ENCODE measurements around the gene IL3. TPM values are rescaled to one million over a fixed set of nuclear protein-coding genes. Genes with fewer than 3 reads are reported as not detected.

Gene IL3
- total and polyA plus RNA-seq, 11 donors, result not detected

DNA sequence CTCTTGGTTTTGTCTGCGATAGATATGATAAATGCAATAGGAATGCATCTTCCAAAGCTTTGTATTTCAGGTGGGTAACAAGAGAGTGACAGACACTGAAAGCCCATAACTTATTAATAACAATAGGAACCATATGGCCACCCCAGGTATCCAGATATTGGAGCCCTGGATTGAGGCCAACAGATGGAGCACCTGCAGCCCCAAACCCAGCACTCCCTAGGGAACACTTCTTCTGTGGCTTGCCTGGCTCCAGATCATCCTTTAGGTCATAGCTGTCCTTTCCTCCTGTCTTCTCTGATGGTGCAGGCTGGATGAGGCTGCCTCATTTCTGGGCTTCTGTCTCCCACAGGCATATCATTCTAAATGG, 5.0 kb upstream of the IL3 start:
- Histone ChIP-seq H3K4me3 (no peak overlapping the region), H3K9me3 (no peaks in the 10 kb centered on the region), H3K27ac (no peak overlapping the region), H3K4me1 (no peaks in the 10 kb centered on the region), H3K36me3 (no peaks in the 10 kb centered on the region), H3K27me3 (no peaks in the 10 kb centered on the region)
- TF ChIP-seq, protein P1, sequence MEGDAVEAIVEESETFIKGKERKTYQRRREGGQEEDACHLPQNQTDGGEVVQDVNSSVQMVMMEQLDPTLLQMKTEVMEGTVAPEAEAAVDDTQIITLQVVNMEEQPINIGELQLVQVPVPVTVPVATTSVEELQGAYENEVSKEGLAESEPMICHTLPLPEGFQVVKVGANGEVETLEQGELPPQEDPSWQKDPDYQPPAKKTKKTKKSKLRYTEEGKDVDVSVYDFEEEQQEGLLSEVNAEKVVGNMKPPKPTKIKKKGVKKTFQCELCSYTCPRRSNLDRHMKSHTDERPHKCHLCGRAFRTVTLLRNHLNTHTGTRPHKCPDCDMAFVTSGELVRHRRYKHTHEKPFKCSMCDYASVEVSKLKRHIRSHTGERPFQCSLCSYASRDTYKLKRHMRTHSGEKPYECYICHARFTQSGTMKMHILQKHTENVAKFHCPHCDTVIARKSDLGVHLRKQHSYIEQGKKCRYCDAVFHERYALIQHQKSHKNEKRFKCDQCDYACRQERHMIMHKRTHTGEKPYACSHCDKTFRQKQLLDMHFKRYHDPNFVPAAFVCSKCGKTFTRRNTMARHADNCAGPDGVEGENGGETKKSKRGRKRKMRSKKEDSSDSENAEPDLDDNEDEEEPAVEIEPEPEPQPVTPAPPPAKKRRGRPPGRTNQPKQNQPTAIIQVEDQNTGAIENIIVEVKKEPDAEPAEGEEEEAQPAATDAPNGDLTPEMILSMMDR (IDR thresholded peaks at IDR 0.05), result no peak
- TF ChIP-seq POLR2A (IDR thresholded peaks at IDR 0.05), result no peak
- 90 to 100% (median 95%) methylated on average over 1 of the region's 1 CpG for WGBS, 4 donors
- ATAC-seq (no peak), DNase-seq (no peak)
- intact Hi-C loops (cut with DNase I), result no loop called here

DNA sequence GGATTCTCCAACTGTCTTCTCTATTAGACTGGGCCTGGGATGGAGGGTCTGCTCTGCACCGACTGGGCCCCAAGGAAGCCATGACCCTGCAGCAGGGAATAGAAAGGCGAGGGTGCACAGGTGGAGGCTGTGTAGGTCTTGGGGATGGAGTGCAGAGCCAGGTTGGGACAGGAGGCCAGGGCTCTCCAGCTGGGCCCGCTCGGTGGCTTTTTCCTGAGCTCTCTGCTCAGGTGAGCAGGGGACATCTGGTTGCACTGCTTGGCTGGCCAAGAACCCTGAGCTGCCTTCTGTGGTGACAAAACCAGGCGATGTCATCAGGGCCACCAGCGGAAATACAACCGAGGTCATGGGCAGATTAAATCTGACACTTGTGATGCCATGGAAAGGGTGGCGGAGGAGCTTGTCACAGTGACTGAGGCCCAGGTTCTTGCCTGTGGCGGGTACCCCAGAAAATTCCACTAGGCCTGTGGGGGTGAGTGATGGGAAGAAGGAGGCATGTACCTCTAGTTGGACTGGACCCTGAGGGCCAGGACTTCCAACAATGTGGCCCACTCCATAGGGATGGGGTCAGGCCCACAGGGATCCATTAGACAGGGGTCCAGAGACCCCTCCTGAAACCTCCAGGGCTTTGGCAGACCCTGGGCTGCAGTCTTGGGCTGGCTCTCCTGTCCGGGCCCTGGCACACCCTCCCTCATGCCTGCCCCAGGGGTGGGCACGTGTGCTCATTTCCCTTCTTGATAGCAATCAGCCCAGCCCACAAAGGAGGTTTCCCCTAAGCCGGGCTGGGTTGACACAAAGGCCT, 4.4 kb upstream of the IL3 start:
- WGBS, 4 donors, result 76 to 87% (median 77%) methylated on average over 11 to 12 of the region's 12 CpGs
- Histone ChIP-seq H3K27me3 (no peaks in the 10 kb centered on the region), H3K9me3 (no peaks in the 10 kb centered on the region), H3K4me3 (no peak overlapping the region), H3K27ac (no peak overlapping the region), H3K36me3 (no peaks in the 10 kb centered on the region), H3K4me1 (no peaks in the 10 kb centered on the region)
- intact Hi-C loops (cut with DNase I), result no loop called here
- TF ChIP-seq, protein P1 (IDR thresholded peaks at IDR 0.05), result no peak
- no peak for TF ChIP-seq POLR2A (IDR thresholded peaks at IDR 0.05)
- ATAC-seq (peak in 1 of 4 donors; percentile 14), DNase-seq (peak in 3 of 5 donors; percentile 15 to 58 (median 24))

DNA sequence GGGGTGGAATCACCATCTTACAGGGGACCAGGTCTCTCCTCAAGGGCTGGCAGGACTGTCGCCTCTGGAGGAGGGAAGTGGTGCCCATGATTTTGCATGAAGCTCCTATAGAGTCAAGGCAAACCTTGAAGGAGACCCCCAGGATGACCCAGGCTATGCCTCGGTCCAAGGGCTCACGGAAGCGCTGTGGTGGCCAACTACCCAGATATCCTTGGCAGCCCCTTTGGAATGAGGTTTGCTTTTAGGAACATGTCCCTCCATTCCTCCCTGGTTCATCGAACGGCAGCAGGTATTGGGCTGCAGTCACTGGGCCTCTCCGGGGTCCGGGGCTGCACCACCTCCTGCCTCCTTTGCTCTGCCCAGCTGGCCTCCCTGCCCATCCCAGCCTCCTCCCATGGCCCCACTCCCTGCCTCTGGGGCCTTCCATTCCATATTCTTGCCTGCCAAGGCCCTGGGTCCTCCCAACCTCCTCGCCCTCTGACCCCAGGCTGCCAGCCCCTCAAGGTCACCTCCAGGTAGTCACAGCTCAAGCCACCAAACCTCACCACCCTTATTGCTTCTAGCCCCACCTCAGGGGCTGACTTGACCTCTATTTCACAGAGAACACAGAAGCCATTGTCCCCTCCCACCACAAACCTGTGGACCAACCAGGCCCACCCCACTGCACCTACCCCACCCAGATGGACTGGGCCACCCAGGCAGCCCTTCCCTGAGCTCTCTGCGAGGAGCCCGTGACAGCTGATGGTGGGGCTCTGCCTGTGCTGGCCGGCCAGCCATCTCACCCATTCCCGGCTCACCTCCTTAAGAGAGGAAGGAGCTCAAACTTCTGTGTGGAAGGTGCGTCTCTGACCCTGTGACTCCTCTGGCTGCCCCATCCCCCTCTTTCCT, 3.6 kb upstream of the IL3 start:
- H3K27me3 ChIP-seq, result no peaks in the 10 kb centered on the region
- no peak for TF ChIP-seq POLR2A (IDR thresholded peaks at IDR 0.05)
- TF ChIP-seq, protein P1 (IDR thresholded peaks at IDR 0.05), result no peak
- ATAC-seq (no peak), DNase-seq (peak in 4 of 5 donors; percentile 2 to 42 (median 11))
- WGBS, 4 donors, result 83 to 94% (median 88%) methylated on average over 13 to 14 of the region's 14 CpGs
- H3K4me1 ChIP-seq, result no peaks in the 10 kb centered on the region
- intact Hi-C loops (cut with DNase I), result no loop called here
- no peaks in the 10 kb centered on the region for H3K9me3 ChIP-seq
- no peak overlapping the region for H3K27ac ChIP-seq
- no peaks in the 10 kb centered on the region for H3K36me3 ChIP-seq
- no peak overlapping the region for H3K4me3 ChIP-seq
